Heart left ventricle (tissue), 16 donors: Measurements from ENCODE around the gene RALGPS1. TPM values are rescaled to one million over a fixed set of nuclear protein-coding genes. Genes with fewer than 3 reads are reported as not detected.

Experiments
- ATAC-seq, 4 donors: fragments of 200-7000 bp; cut with Tn5 transposase; one replicate each; pipeline ENCODE4 v1.9.1; 2020 to 2022; ENCODE audit warnings: moderate library complexity in 4 of 4, mild to moderate bottlenecking in 3 of 4, moderate number of reproducible peaks in 1 of 4
- DNase-seq, 5 donors: peaks; one replicate each; pipeline ENCODE4 v3.0.0-alpha.2; 2020
- H3K27ac ChIP-seq, 12 donors: fragments of 200-600 bp; sonication (generic) in 4 of 12; one replicate each; pipeline versions ENCODE4 v1.5.0 to v1.8.0; 2016 to 2022; ENCODE audit warnings: mild to moderate bottlenecking in 2 of 12
- H3K27me3 ChIP-seq, 9 donors: fragments of 200-600 bp; sonication (generic) in 2 of 9; one replicate each; pipeline versions ENCODE4 v1.5.1 to v1.8.0; 2016 to 2022; ENCODE audit warnings: mild to moderate bottlenecking in 3 of 9
- H3K36me3 ChIP-seq, 9 donors: fragments of 200-600 bp; sonication (generic) in 2 of 9; one replicate each; pipeline versions ENCODE4 v1.5.0 to v1.8.0; 2018 to 2022; ENCODE audit warnings: mild to moderate bottlenecking in 2 of 9
- H3K4me1 ChIP-seq, 12 donors: fragments of 200-600 bp; sonication (generic) in 4 of 12; one replicate each; pipeline versions ENCODE4 v1.5.0 to v1.8.0; 2016 to 2022; ENCODE audit warnings: mild to moderate bottlenecking in 3 of 12
- H3K4me3 ChIP-seq, 12 donors: fragments of 200-600 bp; sonication (generic) in 4 of 12; one replicate each; pipeline versions ENCODE4 v1.5.0 to v1.8.0; 2017 to 2022; ENCODE audit warnings: mild to moderate bottlenecking in 9 of 12, moderate library complexity in 4 of 12
- H3K9me3 ChIP-seq, 12 donors: fragments of 200-600 bp; sonication (generic) in 4 of 12; one replicate each; pipeline versions ENCODE4 v1.5.0 to v1.8.0; 2016 to 2022; ENCODE audit warnings: mild to moderate bottlenecking in 1 of 12
- POLR2A ChIP-seq, 2 donors: fragments of 450-650 bp; IDR thresholded peaks; one replicate each; pipeline ENCODE4 v1.6.1; 2017; ENCODE audit warnings: antibody characterized with exemption in 2 of 2, mild to moderate bottlenecking in 2 of 2, moderate library complexity in 2 of 2
- WGBS, 4 donors: extraction: QIAGEN DNeasy Blood & Tissue Kit in 2 of 4; methylation state at CpG; one replicate each; pipeline versions ENCODE4 v1.1.5 to v1.1.7; 2013 to 2018; 5-methylcytosine and 5-hydroxymethylcytosine counted together
- intact Hi-C, 10 donors: fragments of 100-400 bp; cut with DNase I; formaldehyde crosslinking; loops; one replicate each; pipeline versions ENCODE4 v1.11.1 to v1.14.2; 2022
- polyA plus RNA-seq, 2 donors: library from polyadenylated mRNA; stranded (reverse); fragments of 200-250 nt; gene quantifications; one replicate each; pipeline ENCODE4 v1.2.3, GENCODE V29; 2013
- total RNA-seq, 9 donors: library from RNA; depleted of rRNA in 2 of 9; stranded (reverse); fragments of >200 nt in 2 of 9; fragmentation: NEBNext Ultra II Directional in 3 of 9; extraction: Animal tissue kit (Norgen Biotek cat#: 25700) in 3 of 9; gene quantifications; one replicate each; pipeline versions ENCODE4 v1.1.0 to v1.2.4, GENCODE V29; 2016 to 2023
- TF ChIP-seq, protein P1 (sequence below), 12 donors: fragments of 200-600 bp; sonication (generic) in 4 of 12; IDR thresholded peaks; one replicate each; pipeline versions ENCODE4 v1.5.0 to v1.8.0; 2018 to 2022; ENCODE audit warnings: antibody characterized with exemption in 12 of 12, mild to moderate bottlenecking in 5 of 12
- donor health status: ischemic (EF 13 %, LVEDD 7.1; RV severe dilation, severe dysfunction).
- donor health status: healthy with polysubstance abuse.
- donor health status: DM: no; HTN: yes; CAD: no.
- donor health status: DM: no; HTN: no; CAD: no.
- donor health status: ischemic (EF 25% LVEDD 6.9; RV normal size, moderate dysfunction).
- donor health status: ischemic (EF 25% LVEDD 5.7; RV mildly dilated, moderate dysfunction).
- donor health status: healthy.
- donor health status: DM: yes; HTN: yes; CAD: no.
- donor health status: ischemic (EF 35%, LVEDD 5.7; RV mildly dilated, moderate dysfunction).
- donor health status: nonischemic (EF 11% LVEDD 7.7; RV severe dilation, severe dysfunction).
- donor health status: DM: yes; HTN: yes; CAD: no.
- donor health status: PGD.
- donor health status: ischemic (EF 29% LVEDD 5.4; RV normal size, mild dysfunction).
- donor health status: nonischemic (EF 23%, LVEDD 6.1; RV moderate dilation, normal function).

The RALGPS1 gene
- total and polyA plus RNA-seq, 11 donors, result 8.0 to 21.8 (median 14.4) TPM

DNA sequence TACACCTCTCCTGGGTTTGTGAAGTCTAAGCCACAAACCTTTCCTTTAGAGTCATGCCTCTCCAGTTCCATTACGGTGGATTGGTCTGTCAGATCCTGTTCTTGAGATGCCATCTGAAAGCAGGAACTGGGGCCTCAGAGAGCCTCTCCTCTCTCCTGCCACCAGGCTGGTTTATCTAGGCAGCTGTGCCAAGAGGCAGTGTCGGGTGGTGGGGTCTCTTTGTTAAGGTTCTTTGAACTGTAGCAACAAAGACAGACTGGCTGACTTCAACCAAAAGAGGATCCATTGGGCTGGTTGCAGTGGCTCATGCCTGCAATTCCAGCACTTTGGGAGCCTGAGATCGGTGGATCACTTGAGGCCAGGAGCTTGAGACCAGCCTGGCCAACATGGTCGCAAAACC is 273.8 kb downstream of the RALGPS1 start:
- TF ChIP-seq, protein P1, sequence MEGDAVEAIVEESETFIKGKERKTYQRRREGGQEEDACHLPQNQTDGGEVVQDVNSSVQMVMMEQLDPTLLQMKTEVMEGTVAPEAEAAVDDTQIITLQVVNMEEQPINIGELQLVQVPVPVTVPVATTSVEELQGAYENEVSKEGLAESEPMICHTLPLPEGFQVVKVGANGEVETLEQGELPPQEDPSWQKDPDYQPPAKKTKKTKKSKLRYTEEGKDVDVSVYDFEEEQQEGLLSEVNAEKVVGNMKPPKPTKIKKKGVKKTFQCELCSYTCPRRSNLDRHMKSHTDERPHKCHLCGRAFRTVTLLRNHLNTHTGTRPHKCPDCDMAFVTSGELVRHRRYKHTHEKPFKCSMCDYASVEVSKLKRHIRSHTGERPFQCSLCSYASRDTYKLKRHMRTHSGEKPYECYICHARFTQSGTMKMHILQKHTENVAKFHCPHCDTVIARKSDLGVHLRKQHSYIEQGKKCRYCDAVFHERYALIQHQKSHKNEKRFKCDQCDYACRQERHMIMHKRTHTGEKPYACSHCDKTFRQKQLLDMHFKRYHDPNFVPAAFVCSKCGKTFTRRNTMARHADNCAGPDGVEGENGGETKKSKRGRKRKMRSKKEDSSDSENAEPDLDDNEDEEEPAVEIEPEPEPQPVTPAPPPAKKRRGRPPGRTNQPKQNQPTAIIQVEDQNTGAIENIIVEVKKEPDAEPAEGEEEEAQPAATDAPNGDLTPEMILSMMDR (IDR thresholded peaks at IDR 0.05), result no peak
- no peak for TF ChIP-seq POLR2A (IDR thresholded peaks at IDR 0.05)
- no peak for DNase-seq
- intact Hi-C loops, result loop anchor here in 4 of 10 donors (5.0 kb wide), 2 partner anchors 66 to 231 kb away; partner anchors contain the start of gene ANGPTL2 (in 3 of the 4)
- H3K27me3 ChIP-seq, result no peaks in the 10 kb centered on the region
- peak overlapping the region in 11 of 12 donors; percentile 39 to 96 (median 88) for H3K27ac ChIP-seq
- ATAC-seq, result no peak
- H3K4me3 ChIP-seq, result no peak overlapping the region
- H3K36me3 ChIP-seq, result no peaks in the 10 kb centered on the region
- H3K9me3 ChIP-seq, result no peaks in the 10 kb centered on the region
- WGBS, 4 donors, result 96 to 100% (median 96%) methylated on average over 4 of the region's 4 CpGs
- H3K4me1 ChIP-seq, result peaks cover 2 to 57% (median 45%) of the 10 kb centered on the region in 12 donors

DNA sequence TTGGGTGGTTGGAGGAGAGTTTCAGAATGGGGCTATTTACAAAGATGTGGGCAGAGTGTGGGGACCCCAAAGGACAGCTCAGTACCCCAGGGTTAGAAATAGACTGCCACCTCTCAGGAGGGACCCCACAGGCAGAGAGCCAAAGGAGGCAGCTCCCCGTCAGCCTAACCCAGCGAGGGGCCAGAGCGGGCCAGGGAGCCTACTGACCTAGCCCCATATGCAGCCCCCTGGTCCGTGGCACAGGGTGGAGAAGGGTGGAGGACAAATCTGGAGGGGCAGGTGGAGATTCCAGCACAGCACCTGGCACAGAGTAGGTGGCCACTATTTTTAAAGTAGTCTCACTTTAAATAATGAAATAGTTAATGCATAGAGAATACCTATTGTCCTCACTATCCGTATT is 275.0 kb downstream of the RALGPS1 start:
- ATAC-seq, result no peak
- 73 to 92% (median 79%) methylated on average over 4 to 5 of the region's 5 CpGs for WGBS, 4 donors
- H3K27ac ChIP-seq, result no peak overlapping the region
- DNase-seq, result no peak
- no peaks in the 10 kb centered on the region for H3K27me3 ChIP-seq
- TF ChIP-seq, protein P1 (IDR thresholded peaks at IDR 0.05), result no peak
- TF ChIP-seq POLR2A (IDR thresholded peaks at IDR 0.05), result no peak
- no peaks in the 10 kb centered on the region for H3K9me3 ChIP-seq
- H3K36me3 ChIP-seq, result no peaks in the 10 kb centered on the region
- H3K4me1 ChIP-seq, result peaks cover 2 to 48% (median 37%) of the 10 kb centered on the region in 12 donors
- intact Hi-C loops, result loop anchor here in 5 of 10 donors (5.0 to 10.0 kb wide), 4 partner anchors 67 to 232 kb away; partner anchors contain the start of gene ANGPTL2 (in 3 of the 5)
- no peak overlapping the region for H3K4me3 ChIP-seq

DNA sequence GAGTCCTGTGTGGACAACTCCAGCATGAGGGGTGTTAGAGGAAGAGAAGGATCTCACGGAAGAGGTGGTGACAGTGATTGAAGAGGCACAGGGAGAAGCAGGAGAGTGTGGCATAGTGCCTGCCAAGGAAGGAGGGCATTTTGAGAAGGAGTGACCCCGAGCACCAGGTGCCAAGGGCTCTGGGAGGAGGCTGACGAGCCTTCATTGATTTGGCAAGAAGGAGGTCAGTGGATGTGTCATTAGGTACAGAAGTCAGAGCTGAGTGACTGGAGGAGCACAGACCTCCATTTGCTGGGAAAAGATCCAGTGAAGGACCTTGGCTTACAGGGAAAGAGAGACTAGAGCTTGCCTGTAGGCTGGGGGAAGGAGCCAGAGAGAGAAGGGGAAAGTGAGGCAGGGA is 278.2 kb downstream of the RALGPS1 start:
- intact Hi-C loops, result loop anchor here in 1 of 10 donors (10.0 kb wide), 2 partner anchors 138 to 168 kb away; no protein-coding TSS in a partner anchor
- DNase-seq, result no peak
- H3K36me3 ChIP-seq, result no peaks in the 10 kb centered on the region
- H3K4me3 ChIP-seq, result no peak overlapping the region
- WGBS, 4 donors, result 82 to 88% (median 85%) methylated on average over 3 of the region's 3 CpGs
- ATAC-seq, result no peak
- H3K9me3 ChIP-seq, result no peaks in the 10 kb centered on the region
- H3K27me3 ChIP-seq, result no peaks in the 10 kb centered on the region
- TF ChIP-seq POLR2A (IDR thresholded peaks at IDR 0.05), result no peak
- TF ChIP-seq, protein P1 (IDR thresholded peaks at IDR 0.05), result no peak
- H3K4me1 ChIP-seq, result peaks cover 0 to 30% (median 21%) of the 10 kb centered on the region in 12 donors
- H3K27ac ChIP-seq, result no peak overlapping the region

DNA sequence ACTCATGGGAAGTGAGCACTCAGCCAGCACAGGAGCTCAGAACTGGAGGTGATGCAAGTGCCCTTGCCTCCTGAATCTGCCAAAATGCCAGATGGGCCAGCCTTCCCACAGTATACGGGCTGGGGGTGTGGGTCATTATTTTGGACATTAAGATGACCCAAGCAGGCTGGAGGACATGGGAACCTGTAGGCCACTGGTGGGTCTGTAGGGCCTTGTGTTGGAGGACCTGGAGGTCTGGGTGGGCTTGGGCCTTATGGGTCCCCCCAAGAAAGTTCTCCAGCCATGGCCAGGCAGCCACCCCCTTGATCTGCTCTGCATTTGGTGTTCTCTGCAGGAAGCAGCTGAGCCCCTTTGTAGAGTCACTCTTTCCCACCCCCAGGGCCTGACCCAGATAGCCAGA is 278.9 kb downstream of the RALGPS1 start:
- ATAC-seq (no peak), DNase-seq (peak in 1 of 5 donors; percentile 8)
- TF ChIP-seq POLR2A (IDR thresholded peaks at IDR 0.05), result no peak
- TF ChIP-seq, protein P1 (IDR thresholded peaks at IDR 0.05), result no peak
- Histone ChIP-seq H3K4me3 (no peak overlapping the region), H3K36me3 (no peaks in the 10 kb centered on the region), H3K27me3 (no peaks in the 10 kb centered on the region), H3K27ac (no peak overlapping the region), H3K9me3 (no peaks in the 10 kb centered on the region), H3K4me1 (peaks cover 0 to 30% (median 21%) of the 10 kb centered on the region in 12 donors)
- intact Hi-C loops, result loop anchor here in 1 of 10 donors (10.0 kb wide), 2 partner anchors 139 to 169 kb away; no protein-coding TSS in a partner anchor
- WGBS, 4 donors, result 94 to 100% (median 98%) methylated on average over 1 of the region's 1 CpG
